Umbilical cord (tissue), 2 donors: ENCODE data around the gene PCBP3. TPM values are rescaled to one million over a fixed set of nuclear protein-coding genes. Genes with fewer than 3 reads are reported as not detected.
"Not testable (repeated sequence)": the region's sequence is repeated elsewhere in the genome, so short reads cannot be mapped to it uniquely, and the experiment has no call there.

Experiments used
- DNase-seq: peaks from one replicate; pipeline ENCODE4 v3.0.0-alpha.2; 2015; ENCODE audit warnings: low spot score
- total RNA-seq: library from RNA; depleted of rRNA; stranded (reverse); fragments of >200 nt; gene quantifications from one replicate; pipeline ENCODE4 v1.2.3, GENCODE V29; 2014; ENCODE audit warnings: low replicate concordance; ENCODE audit not compliant: insufficient read depth

The PCBP3 gene
- total RNA-seq, 1 donor from 2014 or later: 4.8 TPM

DNA sequence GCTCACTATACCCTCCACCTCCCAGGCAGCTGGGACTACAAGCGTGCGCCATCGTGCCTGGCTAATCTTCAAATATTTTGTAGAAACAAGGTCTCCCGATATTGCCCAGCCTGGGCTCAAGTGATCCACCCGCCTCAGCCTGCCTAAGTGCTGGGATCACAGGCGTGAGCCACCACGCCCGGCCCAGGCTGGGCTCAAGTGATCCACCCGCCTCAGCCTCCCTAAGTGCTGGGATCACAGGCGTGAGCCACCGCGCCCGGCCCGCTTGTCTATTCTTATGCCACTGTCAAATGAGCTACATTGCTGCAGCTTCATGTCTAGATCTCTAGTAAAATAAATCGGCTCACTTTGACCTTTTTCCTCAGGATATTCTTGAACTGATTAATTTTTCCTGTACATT is 230.3 kb downstream of the PCBP3 start:
- DNase-seq: no peak

- DNase-seq: peak; percentile 96
Observed at GRCh38 chr21:45874716-45875415, 231.3 kb downstream of the PCBP3 start.

- no peak for DNase-seq
Observed at GRCh38 chr21:45875416-45875760, 231.9 kb downstream of the PCBP3 start.

- no peak for DNase-seq
Observed at GRCh38 chr21:45875881-45876280, 232.4 kb downstream of the PCBP3 start.

- no peak for DNase-seq
Observed at GRCh38 chr21:45876381-45877170, 233.1 kb downstream of the PCBP3 start.

DNA sequence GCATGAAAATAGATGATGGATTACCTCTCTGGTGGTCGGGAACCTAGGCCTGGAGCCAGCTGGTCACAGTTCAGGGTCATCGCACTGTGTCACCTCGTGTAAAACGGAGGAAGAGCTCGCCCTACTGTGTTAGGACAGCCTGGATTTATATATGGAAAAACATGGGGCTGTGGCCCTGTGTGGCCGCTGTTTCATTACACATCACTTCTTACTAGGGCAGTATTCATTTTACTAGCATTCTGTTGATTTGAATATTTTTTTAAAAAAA is 233.6 kb downstream of the PCBP3 start:
- no peak for DNase-seq

- no peak for DNase-seq
Observed at GRCh38 chr21:45877821-45878469, 234.4 kb downstream of the PCBP3 start.

DNA sequence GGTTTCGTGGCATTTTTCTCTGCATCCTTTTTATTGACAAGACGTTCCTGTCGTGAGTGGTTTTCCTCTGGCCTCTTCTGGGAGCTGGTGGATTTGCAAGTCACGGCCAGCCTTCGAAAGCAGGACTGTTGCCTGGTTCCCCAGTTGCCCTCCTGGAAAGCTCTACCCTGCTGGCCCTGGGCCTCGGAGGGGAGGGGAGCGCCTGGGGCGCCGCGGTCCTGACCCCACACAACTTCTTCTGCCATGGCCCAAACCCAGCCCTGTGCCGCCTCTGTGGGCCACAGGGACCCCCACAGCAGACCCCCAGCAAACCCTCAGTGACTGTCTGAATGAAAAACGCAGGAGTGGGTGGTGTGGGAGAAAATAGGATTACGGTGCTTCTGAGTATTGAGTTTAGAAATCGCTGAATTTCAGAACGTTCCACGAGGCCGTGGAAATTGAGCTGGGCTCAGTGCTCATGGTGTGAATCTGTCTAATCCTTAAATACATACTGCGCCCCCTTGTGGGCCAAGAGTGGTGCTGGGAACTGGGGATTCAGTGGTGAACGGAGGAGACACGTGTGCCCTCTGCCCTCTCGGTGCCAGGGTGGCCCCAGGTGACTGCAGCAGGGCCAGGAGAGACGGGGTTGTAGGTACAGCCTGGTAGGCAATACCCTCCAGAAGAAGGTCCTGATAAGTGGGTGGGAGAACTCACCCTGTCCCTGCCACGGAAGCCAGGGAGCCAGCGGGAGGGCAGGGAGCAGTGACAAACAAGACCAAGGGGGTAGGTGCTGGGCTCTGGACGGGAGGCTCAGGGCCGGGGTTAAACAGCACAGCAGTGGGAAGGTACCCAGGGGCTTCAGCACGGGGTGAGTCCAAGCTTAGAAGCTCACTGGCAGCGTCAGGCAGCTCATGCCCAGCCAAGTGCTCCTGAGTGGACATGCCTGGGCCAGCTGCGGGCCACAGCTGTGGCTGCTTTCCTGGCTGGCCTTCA is 236.9 kb downstream of the PCBP3 start:
- no peak for DNase-seq

DNA sequence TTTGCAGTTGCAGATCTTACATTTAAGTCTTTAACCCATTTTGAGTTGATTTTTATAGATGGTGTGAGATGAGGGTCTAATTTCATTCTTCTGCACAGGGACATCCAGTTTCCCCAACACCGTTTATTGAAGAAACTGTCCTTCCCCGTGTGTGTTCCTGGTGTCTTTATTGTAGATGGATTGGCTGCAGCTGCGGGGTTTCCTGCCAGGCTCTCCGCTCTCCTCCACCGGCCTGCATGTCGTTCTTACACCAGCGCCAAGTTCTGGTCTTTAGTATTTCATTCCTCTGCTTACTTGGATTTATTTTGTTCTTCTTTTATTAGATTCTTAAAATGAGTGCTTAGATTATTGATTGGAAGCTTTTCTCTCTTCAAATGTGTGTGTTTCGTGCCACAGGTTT is 239.1 kb downstream of the PCBP3 start:
- no peak for DNase-seq

- no peak for DNase-seq
Observed at GRCh38 chr21:45883090-45883489, 239.6 kb downstream of the PCBP3 start.

DNA sequence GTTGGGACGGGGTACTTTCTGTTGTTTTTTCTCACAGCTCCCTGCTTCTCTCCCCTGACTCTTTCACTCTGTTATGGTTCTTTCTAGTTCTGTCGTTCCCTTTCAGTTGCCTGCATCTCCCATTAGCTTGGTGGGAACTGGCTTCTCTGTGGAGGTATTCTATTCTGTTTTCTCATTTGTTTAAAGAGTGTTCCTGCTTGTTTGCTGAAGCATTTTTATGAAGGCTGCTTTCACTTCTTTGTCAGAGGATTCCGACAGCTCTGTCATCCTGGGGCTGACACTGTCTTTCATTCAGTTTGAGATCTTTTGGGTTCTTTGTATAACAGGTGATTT is 242.0 kb downstream of the PCBP3 start:
- no peak for DNase-seq

GRCh38 chr21:45885930-45886601 is 242.5 kb downstream of the PCBP3 start:
- DNase-seq: not testable (repeated sequence)

DNA sequence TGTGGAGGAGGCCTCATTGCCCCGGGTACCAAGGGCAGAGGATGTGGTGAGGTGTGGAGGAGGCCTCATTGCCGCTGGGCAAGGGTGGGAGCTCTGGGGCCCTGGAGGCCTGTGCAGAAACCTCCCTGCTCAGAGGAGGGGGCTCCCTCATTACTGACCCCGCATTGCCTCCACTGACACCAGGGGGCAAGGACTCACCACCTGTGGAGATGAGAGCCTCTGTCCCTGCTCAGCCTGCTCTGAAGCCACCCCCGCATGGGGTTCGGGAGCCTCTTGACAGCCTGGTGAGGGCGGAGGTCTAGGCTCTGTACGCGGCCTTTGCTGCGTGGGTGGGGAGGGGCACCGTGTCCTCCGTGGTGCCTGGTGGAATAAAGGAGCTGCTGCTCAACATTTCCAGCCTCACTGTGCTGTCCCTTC is 243.1 kb downstream of the PCBP3 start:
- DNase-seq: no peak

DNA sequence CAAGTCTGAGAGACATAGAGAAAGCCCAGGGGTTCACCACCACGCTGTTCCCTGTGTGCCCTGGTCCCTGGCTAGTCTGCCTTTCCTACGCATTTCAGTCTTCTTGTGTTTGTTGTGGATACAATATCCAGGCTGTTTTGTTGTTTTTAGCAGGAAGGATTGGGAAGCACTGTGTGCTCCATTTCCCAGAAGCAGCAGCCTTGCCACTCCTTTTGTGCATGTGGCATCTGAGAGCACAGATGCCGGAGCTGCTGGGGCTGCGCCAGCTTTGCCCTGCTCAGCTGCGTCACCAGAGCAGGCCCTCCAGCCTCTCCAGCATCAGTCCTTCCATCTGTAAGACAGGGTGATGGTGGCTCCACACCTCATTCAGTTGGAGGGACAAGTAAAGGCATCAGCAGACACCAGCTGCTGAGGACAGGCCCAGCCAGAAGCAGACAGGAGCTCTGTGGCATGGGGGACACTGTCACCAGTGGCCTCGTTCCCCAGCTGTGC is 243.6 kb downstream of the PCBP3 start:
- peak; percentile 53 for DNase-seq

- no peak for DNase-seq
Observed at GRCh38 chr21:45887788-45888187, 244.3 kb downstream of the PCBP3 start.

GRCh38 chr21:45888386-45889009 is 245.0 kb downstream of the PCBP3 start:
- DNase-seq: no peak

DNA sequence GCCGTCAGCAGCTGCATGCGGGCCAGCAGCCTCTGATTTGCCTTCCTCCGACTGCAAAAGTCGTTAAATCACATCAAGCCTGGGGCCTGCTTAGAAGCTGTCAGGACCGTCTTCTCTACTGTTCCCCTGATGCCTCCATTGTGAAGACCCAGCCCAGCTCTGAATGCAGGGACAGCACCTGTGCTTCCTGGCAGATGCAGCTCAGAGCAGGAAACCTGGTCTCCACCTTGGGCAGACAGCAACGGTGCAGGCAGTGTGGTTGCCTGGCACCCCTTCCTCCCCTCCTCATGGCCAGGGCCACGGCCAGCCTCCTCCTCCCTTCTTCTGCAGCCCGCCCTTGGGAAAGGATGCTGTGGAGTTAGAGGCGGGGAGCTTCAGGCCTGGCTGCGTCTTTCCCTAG is 245.7 kb downstream of the PCBP3 start:
- DNase-seq: no peak

DNA sequence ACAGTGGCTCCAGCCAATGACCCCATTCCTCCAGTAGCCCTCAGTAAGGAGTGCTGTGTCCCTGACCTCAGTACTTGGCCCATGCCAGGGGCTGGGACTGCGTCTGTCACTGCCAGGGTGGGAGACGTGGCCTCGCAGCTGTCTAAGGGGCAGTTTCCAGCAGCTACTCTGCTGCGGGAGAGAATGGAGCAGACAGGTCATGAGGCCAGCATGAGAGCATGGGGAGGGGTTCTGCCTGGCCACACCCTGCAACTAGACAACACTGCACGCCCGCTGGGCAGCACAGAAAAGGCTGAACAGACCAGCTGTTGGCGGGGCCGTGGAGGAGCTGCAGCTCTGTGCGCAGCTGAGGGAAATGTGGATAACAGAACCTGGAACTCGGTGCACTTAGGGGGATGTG is 246.4 kb downstream of the PCBP3 start:
- DNase-seq: peak; percentile 83

- DNase-seq: no peak
Observed at GRCh38 chr21:45891388-45892155, 248.0 kb downstream of the PCBP3 start.
